Measurements from ENCODE around the gene KCNK10. TPM values are rescaled to one million over a fixed set of nuclear protein-coding genes. Genes with fewer than 3 reads are reported as not detected.
A peak's percentile ranks its signal among the peaks of the same experiment; 100 is the strongest.

Gene KCNK10
- total RNA-seq, 1 donor from 2014 or later = not detected

GRCh38 chr14:88168498-88169165 lies 154.4 kb downstream of the KCNK10 start:
- DNase-seq = peak; percentile 64

GRCh38 chr14:88168025-88168424 lies 155.0 kb downstream of the KCNK10 start:
- no peak for DNase-seq

- no peak for DNase-seq
Measured at GRCh38 chr14:88166616-88167015, 156.5 kb downstream of the KCNK10 start.

- DNase-seq = no peak
Measured at GRCh38 chr14:88164906-88165534, 158.0 kb downstream of the KCNK10 start.

GRCh38 chr14:88163731-88164255 lies 159.3 kb downstream of the KCNK10 start:
- DNase-seq = no peak

GRCh38 chr14:88156127-88156526 lies 166.9 kb downstream of the KCNK10 start:
- DNase-seq = no peak

- DNase-seq = no peak
Measured at GRCh38 chr14:88154926-88155325, 168.1 kb downstream of the KCNK10 start.

GRCh38 chr14:88154321-88154720 lies 168.7 kb downstream of the KCNK10 start:
- DNase-seq = no peak

GRCh38 chr14:88146881-88147649 lies 176.0 kb downstream of the KCNK10 start:
- DNase-seq = no peak

GRCh38 chr14:88143810-88144209 lies 179.3 kb downstream of the KCNK10 start:
- no peak for DNase-seq

GRCh38 chr14:88142997-88143396 lies 180.1 kb downstream of the KCNK10 start:
- no peak for DNase-seq

- no peak for DNase-seq
Measured at GRCh38 chr14:88140874-88141273, 182.2 kb downstream of the KCNK10 start.

- DNase-seq = no peak
Measured at GRCh38 chr14:88137327-88137726, 185.7 kb downstream of the KCNK10 start.

Other genes starting within 250 kb of the KCNK10 start
- gene SPATA7, start 62.4 kb upstream of the KCNK10 start, total RNA-seq = 8.0 and 8.8 TPM in 2 replicates
- 6.3 and 7.3 TPM in 2 replicates for gene PTPN21, start 231.7 kb upstream of the KCNK10 start, total RNA-seq
- gene ZC3H14, start 239.8 kb upstream of the KCNK10 start, total RNA-seq = 61.4 and 65.9 TPM in 2 replicates

Measured in dermis blood vessel endothelial cell (primary cell).